GM21723 (cell line): ENCODE results near the gene RAB3B.
"Not testable (repeated sequence)": the region's sequence is repeated elsewhere in the genome, so short reads cannot be mapped to it uniquely, and the experiment has no call there.

Experiments used
- ATAC-seq: cut with Tn5 transposase; IDR thresholded peaks from one replicate; pipeline ENCODE4 v1.9.1; 2021; ENCODE audit warnings: mild to moderate bottlenecking, moderate library complexity; ENCODE audit not compliant: unreplicated experiment

The RAB3B gene

DNA sequence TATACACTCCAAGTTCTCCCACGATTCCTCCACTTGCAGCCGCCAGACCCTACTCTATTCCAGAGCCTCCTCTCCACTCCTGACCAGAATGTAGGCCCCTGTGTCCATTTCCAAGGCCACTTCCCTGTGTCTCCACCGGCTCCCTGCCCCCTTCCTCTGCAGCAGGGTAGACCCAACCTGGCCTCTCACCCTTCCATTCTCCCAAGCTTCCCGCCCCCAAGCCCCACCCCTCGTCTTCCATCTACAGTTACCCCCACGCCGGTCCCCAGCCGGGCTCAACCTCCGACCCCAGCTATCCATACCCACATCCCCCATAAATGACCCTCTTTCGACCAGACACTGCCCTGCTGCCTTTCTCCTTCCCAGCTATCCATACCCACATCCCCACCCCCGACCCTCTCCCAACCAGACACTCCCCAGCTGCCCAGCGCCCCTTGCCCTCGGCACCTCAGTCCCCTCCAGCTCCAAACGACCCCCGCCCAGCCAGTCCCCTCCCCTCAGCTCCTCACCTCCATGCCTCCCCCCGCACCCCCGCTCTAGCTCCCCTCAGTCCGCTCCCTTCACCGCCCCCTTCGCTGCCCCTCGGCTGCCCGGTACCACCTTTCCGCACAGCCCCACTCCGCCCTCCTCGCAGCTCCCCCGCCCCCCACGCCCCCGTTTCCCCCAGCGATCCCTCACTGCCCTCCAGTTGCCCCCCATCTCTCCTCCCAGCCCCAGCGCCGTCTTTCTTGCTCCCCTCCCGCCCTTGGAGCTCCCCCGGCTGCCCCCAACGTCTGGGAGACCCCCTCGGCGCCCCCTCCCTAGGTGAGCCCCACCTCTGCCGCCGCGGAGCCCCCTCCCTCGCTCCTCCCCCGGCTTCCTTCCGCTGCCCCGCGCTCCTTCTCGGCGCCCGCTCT is 670 bp downstream of the RAB3B start:
- no peak for ATAC-seq

GRCh38 chr1:51988254-51988653 is 2.2 kb downstream of the RAB3B start:
- ATAC-seq: no peak

DNA sequence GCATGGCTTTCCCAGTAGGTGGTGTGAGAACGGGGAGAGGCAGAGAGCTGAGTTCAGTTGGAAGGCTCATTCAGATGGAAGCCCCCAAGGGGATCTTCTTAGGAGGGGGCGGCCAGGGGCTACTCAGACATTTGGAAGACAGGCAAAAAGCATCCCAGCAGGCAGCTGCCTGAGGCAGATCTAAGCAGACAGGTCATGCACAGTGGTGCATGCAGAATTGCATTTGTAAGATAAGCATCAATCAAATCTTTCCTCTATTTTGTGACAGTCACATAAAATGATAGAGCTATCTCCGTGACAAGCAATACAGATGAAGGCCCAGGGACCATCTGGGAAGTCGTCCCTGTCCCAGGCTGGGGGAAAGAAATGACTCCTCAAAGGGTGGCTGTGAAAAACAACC is 3.8 kb downstream of the RAB3B start:
- no peak for ATAC-seq

DNA sequence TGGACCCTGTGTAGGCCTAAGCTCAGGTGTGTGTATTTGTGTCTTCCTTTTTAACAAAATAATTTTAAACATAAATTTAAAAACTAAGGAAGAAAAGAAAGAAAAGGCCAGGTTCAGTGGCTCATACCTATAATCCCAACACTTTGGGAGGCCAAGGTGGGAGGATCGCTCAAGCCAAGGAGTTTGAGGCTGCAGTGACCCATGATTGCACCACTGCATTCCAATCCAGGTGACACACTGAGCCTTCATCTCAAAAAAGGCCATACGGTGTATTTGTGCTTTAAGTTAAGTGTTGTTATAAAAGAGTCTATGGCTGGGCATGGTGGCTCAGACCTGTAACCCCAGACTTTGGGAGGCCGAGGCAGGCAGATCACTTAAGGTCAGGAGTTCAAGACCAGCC is 8.3 kb downstream of the RAB3B start:
- no peak for ATAC-seq

GRCh38 chr1:51981555-51981954 is 8.9 kb downstream of the RAB3B start:
- ATAC-seq: no peak

DNA sequence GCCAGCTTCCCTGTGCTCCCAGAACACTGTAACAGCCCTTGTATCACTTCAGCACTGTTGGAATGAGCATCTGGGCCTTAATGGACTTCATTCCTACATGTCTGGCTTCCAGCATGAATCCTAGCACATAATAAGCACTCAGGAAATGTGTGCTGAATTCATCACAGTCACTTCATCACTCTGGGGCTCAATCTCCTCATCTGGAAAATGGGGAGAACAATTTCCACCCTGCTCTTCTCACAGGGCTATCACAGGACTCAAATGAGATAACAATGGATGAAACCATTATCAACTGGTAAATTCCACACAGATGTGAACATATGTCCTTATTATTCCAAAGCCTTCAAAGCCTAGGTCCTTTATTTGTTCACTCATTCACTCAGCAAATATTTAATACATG is 12.4 kb downstream of the RAB3B start:
- ATAC-seq: no peak

GRCh38 chr1:51976846-51977602 is 13.5 kb downstream of the RAB3B start:
- no peak for ATAC-seq

GRCh38 chr1:51973587-51974474 is 16.7 kb downstream of the RAB3B start:
- ATAC-seq: no peak

GRCh38 chr1:51969038-51969705 is 21.3 kb downstream of the RAB3B start:
- no peak for ATAC-seq

DNA sequence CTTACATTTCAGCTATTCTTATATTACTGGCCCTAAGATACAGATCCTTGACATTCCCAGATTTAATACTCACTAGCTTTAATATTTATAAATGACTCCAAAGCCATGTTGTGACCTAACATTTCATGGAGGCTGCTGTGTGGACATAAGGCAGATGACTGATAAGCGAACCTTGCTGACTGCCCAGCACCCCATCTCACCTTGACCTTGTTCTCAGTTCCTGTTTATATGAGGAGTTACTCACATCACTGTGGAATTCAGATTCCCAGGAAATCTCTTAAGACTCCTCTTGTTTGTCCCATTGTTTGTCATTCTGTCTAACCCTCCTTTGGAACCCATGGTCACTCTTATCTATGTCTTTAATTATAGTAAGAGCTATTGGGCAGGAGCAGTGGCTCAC is 21.9 kb downstream of the RAB3B start:
- ATAC-seq: no peak

DNA sequence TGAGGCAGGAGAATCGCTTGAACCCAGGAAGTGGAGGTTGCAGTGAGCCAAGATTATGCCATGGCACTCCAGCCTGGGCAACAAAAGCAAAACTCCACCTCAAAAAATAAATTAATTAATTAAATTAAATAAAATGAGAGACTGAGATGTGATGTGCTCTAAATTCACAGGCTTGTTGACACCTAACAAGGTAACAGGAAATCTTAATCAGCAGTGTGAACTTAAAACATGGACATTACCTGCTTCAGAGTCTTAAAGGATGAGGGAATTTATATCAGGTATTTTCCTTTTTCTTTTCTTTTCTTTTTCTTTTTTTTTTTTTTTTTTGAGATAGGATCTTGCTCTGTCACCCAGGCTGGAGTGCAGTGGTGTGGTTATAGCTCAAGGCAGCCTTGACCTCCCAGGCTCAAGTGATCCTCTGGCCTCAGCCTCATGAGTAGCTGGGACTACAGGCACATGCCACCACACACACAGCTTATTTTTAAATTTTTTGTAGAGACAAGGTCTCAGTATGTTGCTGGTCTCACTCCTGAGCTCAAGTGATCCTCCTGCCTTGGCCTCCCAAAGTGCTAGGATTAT is 23.2 kb downstream of the RAB3B start:
- not testable (repeated sequence) for ATAC-seq

DNA sequence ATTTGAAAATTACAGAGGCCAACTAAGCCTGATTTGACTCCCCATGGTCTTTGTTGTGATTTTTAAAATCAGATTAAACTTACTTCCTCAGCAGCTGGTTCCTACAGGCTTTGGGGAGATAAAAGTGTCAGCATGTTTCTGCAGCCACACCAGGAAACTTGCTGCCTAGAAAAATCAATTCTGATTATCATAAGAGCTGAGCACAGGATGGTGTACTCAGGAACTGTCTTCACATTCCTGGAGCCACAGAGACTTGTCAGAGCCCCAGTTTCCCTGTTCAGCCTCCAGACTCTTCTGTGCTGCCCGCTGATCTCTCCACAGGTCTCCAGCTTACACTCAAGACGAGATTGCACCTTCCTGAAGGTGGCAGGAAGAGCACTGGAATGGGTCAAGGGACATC is 23.9 kb downstream of the RAB3B start:
- no peak for ATAC-seq

- no peak for ATAC-seq
Observed at GRCh38 chr1:51964309-51964696, 26.2 kb downstream of the RAB3B start.

GRCh38 chr1:51963592-51964308 is 26.8 kb downstream of the RAB3B start:
- ATAC-seq: no peak

- no peak for ATAC-seq
Observed at GRCh38 chr1:51962486-51963356, 27.8 kb downstream of the RAB3B start.

- no peak for ATAC-seq
Observed at GRCh38 chr1:51961954-51962353, 28.5 kb downstream of the RAB3B start.

DNA sequence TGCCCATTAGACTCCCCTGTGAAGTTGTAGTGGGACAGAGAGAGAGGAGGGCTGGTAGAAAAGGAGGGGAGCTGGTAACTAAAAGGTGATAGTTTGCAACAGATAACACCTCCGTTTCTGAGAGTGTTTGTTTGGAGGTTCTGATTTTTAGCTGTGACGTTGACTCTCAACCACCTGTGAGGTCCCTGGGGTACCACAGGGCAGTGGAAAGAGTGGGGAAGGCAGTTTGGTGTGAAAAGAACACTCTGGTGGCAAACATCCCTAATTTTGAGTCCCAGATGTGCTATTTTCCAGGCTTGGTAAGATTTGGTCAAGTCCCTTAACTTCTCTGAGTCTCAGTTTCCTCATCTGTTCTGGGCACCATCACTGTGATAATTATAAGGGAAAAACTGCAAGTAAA is 29.3 kb downstream of the RAB3B start:
- no peak for ATAC-seq

DNA sequence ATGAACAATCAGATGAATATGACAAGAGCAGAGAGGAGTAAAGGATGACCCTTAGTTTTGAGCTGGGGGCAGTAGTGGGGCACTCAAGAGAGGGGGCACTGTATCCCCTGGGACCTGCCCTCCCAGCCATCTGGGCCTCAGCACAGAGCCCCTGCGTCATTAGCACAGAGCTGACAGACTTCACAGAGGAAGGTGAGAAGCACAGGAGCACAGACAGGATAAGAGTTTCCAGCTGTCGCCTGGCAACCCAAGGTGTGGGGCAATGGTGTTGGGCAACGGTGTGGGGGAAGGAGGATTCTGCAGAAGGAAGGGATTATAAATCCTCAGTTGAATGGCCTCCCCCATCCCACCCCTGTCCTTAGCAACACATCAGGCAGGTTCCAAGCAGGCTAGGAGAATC is 30.2 kb downstream of the RAB3B start:
- no peak for ATAC-seq

- no peak for ATAC-seq
Observed at GRCh38 chr1:51958824-51959223, 31.7 kb downstream of the RAB3B start.
